ENCODE results near the gene PFN3. TPM values are rescaled to one million over a fixed set of nuclear protein-coding genes. Genes with fewer than 3 reads are reported as not detected.

PFN3 gene
- total and polyA plus RNA-seq, 2 of the 13 experiments (the other 11 are each of a cell fraction or from before 2014, with no cell fraction given), result not detected

- H3K36me3 ChIP-seq (replicated peaks in 1 of 2; ENCODE audit: control insufficient read depth in 1 of 2, insufficient read depth in 2 of 2, low read length in 2 of 2), result no peaks in the 10 kb centered on the region
- ChIA-PET POLR2A (interaction anchor here (1.4 to 3.3 kb wide), 3 partner anchors 21 to 41 kb away, joined by 3 to 19 read pairs (median 11); partner anchors contain the start of genes GRK6 and PRR7), CTCF (ENCODE audit: low intra/inter-chr PET ratio, low total read pairs) (no interaction called here)
- in situ Hi-C loops (cut with HindIII; ENCODE audit: extremely low pct_ligation_motif_present, low pct_unique_long_range_greater_than_20kb) (no loop called here), intact Hi-C loops (cut with micrococcal nuclease; ENCODE audit: unreplicated experiment) (no loop called here)
- no peaks in the 10 kb centered on the region for H3K9me3 ChIP-seq (ENCODE audit: low read length)
- no peak for FAIRE-seq
- no peaks in the 10 kb centered on the region for H3K27me3 ChIP-seq (ENCODE audit: control insufficient read depth in 1 of 2, insufficient read depth in 2 of 2, low read length in 2 of 2)
- H4K20me1 ChIP-seq (ENCODE audit: insufficient read depth, low read length), result no peaks in the 10 kb centered on the region
- H3K27ac ChIP-seq (ENCODE audit: extremely low read length, insufficient read depth, low read length), result no peak overlapping the region
- peaks cover 28% of the 10 kb centered on the region for H3K4me1 ChIP-seq (ENCODE audit: insufficient read depth, low read length)
- H3K79me2 ChIP-seq (ENCODE audit: insufficient read depth, low read length), result no peaks in the 10 kb centered on the region
- no peak overlapping the region for H3K4me3 ChIP-seq (replicated peaks in 1 of 3; ENCODE audit: insufficient read depth in 1 of 3, low read depth in 2 of 3, low read length in 3 of 3)
- DNase-seq (ENCODE audit: low spot score), result no peak
- BruUV-seq (replicated peaks), result no TSS peak
- TF ChIP-seq ZNF318 (CRISPR knock-in tag; IDR thresholded peaks at IDR 0.05), result no peak
- TF ChIP-seq TFE3 (CRISPR knock-in tag; IDR thresholded peaks at IDR 0.05), result no peak
- no peak overlapping the region for H3K4me2 ChIP-seq (ENCODE audit: low read depth, low read length)
- no peak for ATAC-seq
- H2AFZ ChIP-seq (ENCODE audit: low read length), result no peak overlapping the region
- WGBS (ENCODE audit: low lambda C conversion rate), result 45% methylated on average over 2 of the region's 5 CpGs
- H3K9ac ChIP-seq (ENCODE audit: insufficient read depth, low read depth, low read length), result no peak overlapping the region
Measured at GRCh38 chr5:177405805-177406204, 5.3 kb upstream of the PFN3 start.

All from HepG2 (cell line).